HL-60 (cell line): ENCODE measurements around the gene CMBL.

Experiments used
- DNase-seq, 2 experiments: peaks; one replicate each; pipeline ENCODE4 v3.0.0-alpha.2; 2010 to 2020; ENCODE audit warnings: low read depth in 1 of 2, low spot score in 1 of 2
- H3K27ac ChIP-seq: fragments of 250-450 bp; sonication (Bioruptor Pico); replicated peaks from 2 replicates; pipeline ENCODE4 v1.5.1; 2020; ENCODE audit warnings: mild to moderate bottlenecking, moderate library complexity
- H3K27me3 ChIP-seq: fragments of 250-450 bp; sonication (Bioruptor Pico); 2 replicates; pipeline ENCODE4 v1.5.1; 2021; ENCODE audit warnings: mild to moderate bottlenecking, moderate library complexity; ENCODE audit not compliant: insufficient read depth, poor library complexity, severe bottlenecking
- H3K4me3 ChIP-seq: replicated peaks from 2 replicates; pipeline ENCODE4 v1.5.1; 2011; ENCODE audit warnings: mild to moderate bottlenecking, control low read depth, low read length; ENCODE audit not compliant: insufficient read depth
- GABPA ChIP-seq: IDR thresholded peaks from 2 replicates; pipeline ENCODE4 v1.6.1; 2012; ENCODE audit warnings: low read depth
- POLR2AphosphoS5 ChIP-seq: IDR thresholded peaks from 2 replicates; pipeline ENCODE4 v1.6.1; 2012; ENCODE audit warnings: low read depth
- SPI1 ChIP-seq: IDR thresholded peaks from 2 replicates; pipeline ENCODE4 v1.6.1; 2012; ENCODE audit warnings: low read depth, mild to moderate bottlenecking, borderline replicate concordance
- TF ChIP-seq, protein P1 (sequence below): IDR thresholded peaks from one replicate; pipeline ENCODE4 v1.5.1; 2011; ENCODE audit warnings: low read length, control low read depth, inconsistent platforms; ENCODE audit not compliant: insufficient read depth
- TF ChIP-seq, protein P2 (sequence below): IDR thresholded peaks from 2 replicates; pipeline ENCODE4 v1.6.1; 2012; ENCODE audit warnings: low read depth; ENCODE audit not compliant: insufficient replicate concordance

Gene CMBL

DNA sequence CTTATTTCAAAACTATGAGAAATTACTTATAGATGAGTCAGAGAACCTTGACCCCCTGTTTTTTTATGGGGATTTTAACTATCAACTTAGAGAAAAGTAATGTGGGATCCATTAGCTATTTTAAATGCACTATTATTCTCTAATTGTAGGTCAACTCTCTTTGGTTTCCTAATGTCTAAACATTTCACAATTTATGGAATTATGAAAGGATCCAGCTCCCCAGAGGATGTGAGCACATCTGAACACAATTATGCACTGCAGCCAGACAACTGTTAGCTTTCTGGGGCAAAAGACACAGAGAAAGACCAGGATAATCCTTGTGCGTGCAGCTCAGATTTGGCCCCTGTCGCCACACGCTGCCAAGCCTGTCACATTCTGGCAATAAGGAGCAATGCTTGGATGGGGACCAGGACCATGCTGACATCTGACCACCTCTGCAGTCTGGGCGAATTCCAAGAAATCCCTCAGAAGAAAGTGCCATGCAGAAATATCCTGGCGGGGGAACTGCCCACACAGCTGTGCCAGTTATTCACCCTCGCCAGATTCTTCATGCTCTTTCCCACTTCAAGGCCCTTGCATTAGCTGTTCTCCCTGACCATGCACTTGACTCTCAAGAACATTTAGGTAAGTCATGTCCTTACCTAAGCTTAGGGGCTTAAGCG lies 22.2 kb upstream of the CMBL start:
- DNase-seq, result no peak
- TF ChIP-seq, protein P1, sequence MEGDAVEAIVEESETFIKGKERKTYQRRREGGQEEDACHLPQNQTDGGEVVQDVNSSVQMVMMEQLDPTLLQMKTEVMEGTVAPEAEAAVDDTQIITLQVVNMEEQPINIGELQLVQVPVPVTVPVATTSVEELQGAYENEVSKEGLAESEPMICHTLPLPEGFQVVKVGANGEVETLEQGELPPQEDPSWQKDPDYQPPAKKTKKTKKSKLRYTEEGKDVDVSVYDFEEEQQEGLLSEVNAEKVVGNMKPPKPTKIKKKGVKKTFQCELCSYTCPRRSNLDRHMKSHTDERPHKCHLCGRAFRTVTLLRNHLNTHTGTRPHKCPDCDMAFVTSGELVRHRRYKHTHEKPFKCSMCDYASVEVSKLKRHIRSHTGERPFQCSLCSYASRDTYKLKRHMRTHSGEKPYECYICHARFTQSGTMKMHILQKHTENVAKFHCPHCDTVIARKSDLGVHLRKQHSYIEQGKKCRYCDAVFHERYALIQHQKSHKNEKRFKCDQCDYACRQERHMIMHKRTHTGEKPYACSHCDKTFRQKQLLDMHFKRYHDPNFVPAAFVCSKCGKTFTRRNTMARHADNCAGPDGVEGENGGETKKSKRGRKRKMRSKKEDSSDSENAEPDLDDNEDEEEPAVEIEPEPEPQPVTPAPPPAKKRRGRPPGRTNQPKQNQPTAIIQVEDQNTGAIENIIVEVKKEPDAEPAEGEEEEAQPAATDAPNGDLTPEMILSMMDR, result no peak
- TF ChIP-seq GABPA, result no peak
- no peak for TF ChIP-seq SPI1
- TF ChIP-seq POLR2AphosphoS5, result no peak
- TF ChIP-seq, protein P2, sequence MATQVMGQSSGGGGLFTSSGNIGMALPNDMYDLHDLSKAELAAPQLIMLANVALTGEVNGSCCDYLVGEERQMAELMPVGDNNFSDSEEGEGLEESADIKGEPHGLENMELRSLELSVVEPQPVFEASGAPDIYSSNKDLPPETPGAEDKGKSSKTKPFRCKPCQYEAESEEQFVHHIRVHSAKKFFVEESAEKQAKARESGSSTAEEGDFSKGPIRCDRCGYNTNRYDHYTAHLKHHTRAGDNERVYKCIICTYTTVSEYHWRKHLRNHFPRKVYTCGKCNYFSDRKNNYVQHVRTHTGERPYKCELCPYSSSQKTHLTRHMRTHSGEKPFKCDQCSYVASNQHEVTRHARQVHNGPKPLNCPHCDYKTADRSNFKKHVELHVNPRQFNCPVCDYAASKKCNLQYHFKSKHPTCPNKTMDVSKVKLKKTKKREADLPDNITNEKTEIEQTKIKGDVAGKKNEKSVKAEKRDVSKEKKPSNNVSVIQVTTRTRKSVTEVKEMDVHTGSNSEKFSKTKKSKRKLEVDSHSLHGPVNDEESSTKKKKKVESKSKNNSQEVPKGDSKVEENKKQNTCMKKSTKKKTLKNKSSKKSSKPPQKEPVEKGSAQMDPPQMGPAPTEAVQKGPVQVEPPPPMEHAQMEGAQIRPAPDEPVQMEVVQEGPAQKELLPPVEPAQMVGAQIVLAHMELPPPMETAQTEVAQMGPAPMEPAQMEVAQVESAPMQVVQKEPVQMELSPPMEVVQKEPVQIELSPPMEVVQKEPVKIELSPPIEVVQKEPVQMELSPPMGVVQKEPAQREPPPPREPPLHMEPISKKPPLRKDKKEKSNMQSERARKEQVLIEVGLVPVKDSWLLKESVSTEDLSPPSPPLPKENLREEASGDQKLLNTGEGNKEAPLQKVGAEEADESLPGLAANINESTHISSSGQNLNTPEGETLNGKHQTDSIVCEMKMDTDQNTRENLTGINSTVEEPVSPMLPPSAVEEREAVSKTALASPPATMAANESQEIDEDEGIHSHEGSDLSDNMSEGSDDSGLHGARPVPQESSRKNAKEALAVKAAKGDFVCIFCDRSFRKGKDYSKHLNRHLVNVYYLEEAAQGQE, result no peak
- no peak overlapping the region for H3K4me3 ChIP-seq
- H3K27ac ChIP-seq, result no peak overlapping the region
- H3K27me3 ChIP-seq, result peaks cover 7% of the 10 kb centered on the region

DNA sequence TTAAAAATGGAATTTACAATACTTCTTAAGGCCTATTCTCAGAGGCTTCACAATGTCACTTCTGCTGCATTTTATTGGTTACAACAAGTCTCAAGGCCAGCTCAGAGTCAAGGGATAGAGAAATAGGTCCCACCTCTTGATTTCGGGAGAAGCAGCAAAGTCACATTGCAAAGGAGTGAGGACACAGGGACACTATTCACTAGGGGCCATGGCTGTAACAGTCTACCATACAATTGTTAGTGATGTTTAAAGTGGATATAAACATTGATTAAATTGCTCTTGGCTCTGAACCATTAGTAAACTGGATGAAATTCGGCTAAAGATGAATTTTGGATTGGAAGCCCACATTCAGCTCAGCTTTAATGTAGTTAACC lies 21.7 kb upstream of the CMBL start:
- Histone ChIP-seq H3K4me3 (no peak overlapping the region), H3K27ac (no peak overlapping the region), H3K27me3 (peaks cover 7% of the 10 kb centered on the region)
- TF ChIP-seq, protein P2, result no peak
- no peak for TF ChIP-seq GABPA
- TF ChIP-seq SPI1, result no peak
- DNase-seq, result no peak

DNA sequence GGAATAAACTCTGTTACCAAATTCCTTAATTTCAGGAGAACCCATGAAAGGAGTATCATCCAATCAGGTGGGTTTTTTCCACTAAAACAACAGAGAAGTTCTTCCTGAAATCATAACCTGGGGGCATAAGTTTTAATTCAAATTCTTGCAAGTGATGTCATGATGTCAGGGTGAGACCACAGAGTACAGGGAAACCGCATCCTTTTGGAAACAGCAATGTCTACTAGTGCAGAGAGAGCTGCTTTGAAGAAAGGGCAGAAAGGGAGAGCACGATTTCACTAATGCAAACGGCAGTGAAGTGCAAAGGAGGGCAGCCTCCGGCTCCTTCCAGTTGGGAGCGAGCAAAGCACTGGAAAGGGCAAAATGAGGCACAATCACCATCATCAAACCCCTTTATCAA lies 20.6 kb upstream of the CMBL start:
- DNase-seq, result no peak
- no peak overlapping the region for H3K27ac ChIP-seq
- TF ChIP-seq, protein P2, result no peak
- TF ChIP-seq, protein P1, result no peak
- no peak for TF ChIP-seq POLR2AphosphoS5
- TF ChIP-seq SPI1, result no peak
- no peak for TF ChIP-seq GABPA
- no peak overlapping the region for H3K4me3 ChIP-seq
- peaks cover 5% of the 10 kb centered on the region for H3K27me3 ChIP-seq
